Smooth muscle cell (in vitro differentiated cells): ENCODE data around the gene TSPAN3. TPM values are rescaled to one million over a fixed set of nuclear protein-coding genes. Genes with fewer than 3 reads are reported as not detected.

Experiments used
- DNase-seq: peaks from one replicate; lab custom pipeline; 2025; ENCODE audit not compliant: unreplicated experiment; lab: John Stamatoyannopoulos, UW
- H2AFZ ChIP-seq: fragments of 200-600 bp; sonication (generic); 2 replicates; pipeline ENCODE4 v1.6.0; 2016; ENCODE audit warnings: antibody characterized with exemption, low read depth, mild to moderate bottlenecking
- H3F3A ChIP-seq: fragments of 200-600 bp; sonication (generic); 2 replicates; pipeline ENCODE4 v1.6.0; 2017; ENCODE audit warnings: antibody characterized with exemption, low read depth
- H3K27ac ChIP-seq: fragments of 200-600 bp; sonication (generic); 2 replicates; pipeline ENCODE4 v1.5.1; 2016; ENCODE audit warnings: low read depth, mild to moderate bottlenecking
- H3K27me3 ChIP-seq: fragments of 200-600 bp; sonication (generic); 2 replicates; pipeline ENCODE4 v1.6.1; 2016; ENCODE audit warnings: low read depth, mild to moderate bottlenecking
- H3K36me3 ChIP-seq: fragments of 200-600 bp; sonication (generic); 2 replicates; pipeline ENCODE4 v1.5.1; 2016; ENCODE audit warnings: low read depth
- H3K4me1 ChIP-seq: fragments of 200-600 bp; sonication (generic); 2 replicates; pipeline ENCODE4 v1.5.1; 2016; ENCODE audit warnings: low read depth
- H3K4me2 ChIP-seq: fragments of 200-600 bp; sonication (generic); 2 replicates; pipeline ENCODE4 v1.6.0; 2016; ENCODE audit warnings: mild to moderate bottlenecking
- H3K4me3 ChIP-seq: fragments of 200-600 bp; sonication (generic); 2 replicates; pipeline ENCODE4 v1.5.1; 2016; ENCODE audit warnings: mild to moderate bottlenecking
- H3K79me2 ChIP-seq: fragments of 200-600 bp; sonication (generic); 2 replicates; pipeline ENCODE4 v1.6.0; 2016; ENCODE audit warnings: low read depth, mild to moderate bottlenecking
- H3K9ac ChIP-seq: fragments of 200-600 bp; sonication (generic); 2 replicates; pipeline ENCODE4 v1.6.0; 2016; ENCODE audit warnings: low read depth
- H3K9me3 ChIP-seq: fragments of 200-600 bp; sonication (generic); replicated peaks from 2 replicates; pipeline ENCODE4 v1.5.1; 2016; ENCODE audit warnings: low read depth
- H4K20me1 ChIP-seq: fragments of 200-600 bp; sonication (generic); 2 replicates; pipeline ENCODE4 v1.6.0; 2016; ENCODE audit warnings: low read depth
- WGBS: methylation state at CpG from one replicate; pipeline ENCODE4 v1.1.7; 2016; ENCODE audit warnings: low lambda C conversion rate; 5-methylcytosine and 5-hydroxymethylcytosine counted together
- polyA plus RNA-seq: library from polyadenylated mRNA; unstranded; fragments of >200 nt; fragmentation: Nextera tagmentation; extraction: Ambion mirVana; gene quantifications from 2 replicates; pipeline ENCODE4 v1.2.1, GENCODE V29; 2016
- total RNA-seq: library from RNA; depleted of rRNA; stranded (reverse); fragments of >200 nt; gene quantifications from 2 replicates; pipeline ENCODE4 v1.2.3, GENCODE V29; 2014
- TF ChIP-seq, protein P1 (sequence below): fragments of 200-600 bp; sonication (generic); IDR thresholded peaks from 2 replicates; pipeline ENCODE4 v1.5.1; 2017; ENCODE audit warnings: borderline replicate concordance, mild to moderate bottlenecking, antibody characterized with exemption; ENCODE audit not compliant: insufficient read depth, poor library complexity, severe bottlenecking

The TSPAN3 gene
- total and polyA plus RNA-seq, 2 experiments from 2014 or later = 257 to 276 TPM

DNA sequence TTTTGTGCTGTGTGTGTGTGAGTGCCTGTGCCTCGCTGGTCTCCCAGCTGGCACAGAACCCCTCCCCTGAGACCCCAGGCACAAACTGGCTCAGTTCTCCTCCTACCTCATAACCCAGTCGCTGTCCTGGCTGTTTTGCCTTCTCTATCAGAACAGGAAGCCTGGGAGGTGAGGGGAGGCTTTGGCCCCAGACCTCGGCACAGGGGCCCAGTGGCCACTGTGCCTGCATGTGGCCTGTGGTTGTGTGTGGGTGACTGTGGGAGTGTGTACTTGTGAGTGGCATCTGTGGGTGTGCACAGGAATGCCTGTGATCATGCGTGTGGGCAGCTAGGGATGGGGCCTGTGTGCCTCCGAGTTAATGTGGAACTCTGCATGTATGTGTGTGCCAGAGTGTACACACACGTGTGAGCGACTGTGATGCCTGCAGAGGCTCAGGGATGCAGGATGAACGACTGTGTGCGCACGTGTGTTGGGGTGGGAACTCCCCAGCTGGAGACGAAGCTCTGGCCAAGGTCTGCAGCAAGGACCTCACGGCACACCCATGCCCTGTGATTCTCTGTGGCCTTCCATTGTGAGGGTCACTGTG, 43.7 kb downstream of the TSPAN3 start:
- no peak overlapping the region for H3K4me3 ChIP-seq
- no peak overlapping the region for H3K27ac ChIP-seq
- H3K27me3 ChIP-seq = no peaks in the 10 kb centered on the region
- H3K9ac ChIP-seq = no peak overlapping the region
- no peak overlapping the region for H2AFZ ChIP-seq
- H3K4me1 ChIP-seq = no peaks in the 10 kb centered on the region
- H3K79me2 ChIP-seq = no peaks in the 10 kb centered on the region
- H3K9me3 ChIP-seq = no peaks in the 10 kb centered on the region
- 83% methylated on average over 12 of the region's 12 CpGs for WGBS
- no peaks in the 10 kb centered on the region for H3F3A ChIP-seq
- DNase-seq = no peak
- no peak overlapping the region for H3K4me2 ChIP-seq
- H4K20me1 ChIP-seq = no peaks in the 10 kb centered on the region
- TF ChIP-seq, protein P1, sequence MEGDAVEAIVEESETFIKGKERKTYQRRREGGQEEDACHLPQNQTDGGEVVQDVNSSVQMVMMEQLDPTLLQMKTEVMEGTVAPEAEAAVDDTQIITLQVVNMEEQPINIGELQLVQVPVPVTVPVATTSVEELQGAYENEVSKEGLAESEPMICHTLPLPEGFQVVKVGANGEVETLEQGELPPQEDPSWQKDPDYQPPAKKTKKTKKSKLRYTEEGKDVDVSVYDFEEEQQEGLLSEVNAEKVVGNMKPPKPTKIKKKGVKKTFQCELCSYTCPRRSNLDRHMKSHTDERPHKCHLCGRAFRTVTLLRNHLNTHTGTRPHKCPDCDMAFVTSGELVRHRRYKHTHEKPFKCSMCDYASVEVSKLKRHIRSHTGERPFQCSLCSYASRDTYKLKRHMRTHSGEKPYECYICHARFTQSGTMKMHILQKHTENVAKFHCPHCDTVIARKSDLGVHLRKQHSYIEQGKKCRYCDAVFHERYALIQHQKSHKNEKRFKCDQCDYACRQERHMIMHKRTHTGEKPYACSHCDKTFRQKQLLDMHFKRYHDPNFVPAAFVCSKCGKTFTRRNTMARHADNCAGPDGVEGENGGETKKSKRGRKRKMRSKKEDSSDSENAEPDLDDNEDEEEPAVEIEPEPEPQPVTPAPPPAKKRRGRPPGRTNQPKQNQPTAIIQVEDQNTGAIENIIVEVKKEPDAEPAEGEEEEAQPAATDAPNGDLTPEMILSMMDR = no peak
- no peaks in the 10 kb centered on the region for H3K36me3 ChIP-seq

DNA sequence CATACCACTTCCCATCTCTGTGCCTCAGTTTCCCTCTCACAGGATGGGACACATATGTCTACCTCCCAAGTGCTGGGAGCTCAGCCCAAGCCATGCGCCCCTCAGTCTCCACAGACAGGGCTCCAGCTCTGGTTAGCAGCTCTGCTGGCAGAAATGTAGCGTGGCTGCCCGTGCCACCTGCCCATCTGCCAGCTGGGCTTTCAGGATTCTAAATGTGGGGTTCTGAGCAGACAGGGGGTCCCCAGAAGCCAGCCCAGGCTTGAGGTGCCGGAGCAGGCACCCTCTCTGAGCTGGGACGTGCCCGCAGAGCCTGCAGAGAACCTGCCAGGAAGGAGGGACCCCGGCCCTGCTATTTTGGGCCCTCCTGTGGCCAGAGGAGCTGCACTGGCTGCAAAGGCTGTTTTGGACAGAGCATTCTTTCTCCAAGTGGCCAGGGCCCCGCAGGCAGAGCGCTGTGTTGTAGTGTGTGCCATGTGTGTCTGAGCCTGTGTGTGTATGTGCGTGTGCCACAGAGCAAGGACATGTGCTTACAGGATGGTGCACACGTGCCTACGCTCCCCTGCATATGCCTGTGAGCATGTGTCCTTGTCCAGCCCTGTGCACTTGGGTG, 44.3 kb downstream of the TSPAN3 start:
- H3K4me1 ChIP-seq = no peaks in the 10 kb centered on the region
- H3K79me2 ChIP-seq = no peaks in the 10 kb centered on the region
- no peaks in the 10 kb centered on the region for H3K9me3 ChIP-seq
- H3K36me3 ChIP-seq = no peaks in the 10 kb centered on the region
- H2AFZ ChIP-seq = no peak overlapping the region
- no peak overlapping the region for H3K4me2 ChIP-seq
- no peak for DNase-seq
- 93% methylated on average over 12 of the region's 12 CpGs for WGBS
- H3F3A ChIP-seq = no peaks in the 10 kb centered on the region
- no peaks in the 10 kb centered on the region for H4K20me1 ChIP-seq
- H3K27ac ChIP-seq = no peak overlapping the region
- no peak overlapping the region for H3K9ac ChIP-seq
- H3K4me3 ChIP-seq = no peak overlapping the region
- H3K27me3 ChIP-seq = no peaks in the 10 kb centered on the region
- TF ChIP-seq, protein P1 = no peak

DNA sequence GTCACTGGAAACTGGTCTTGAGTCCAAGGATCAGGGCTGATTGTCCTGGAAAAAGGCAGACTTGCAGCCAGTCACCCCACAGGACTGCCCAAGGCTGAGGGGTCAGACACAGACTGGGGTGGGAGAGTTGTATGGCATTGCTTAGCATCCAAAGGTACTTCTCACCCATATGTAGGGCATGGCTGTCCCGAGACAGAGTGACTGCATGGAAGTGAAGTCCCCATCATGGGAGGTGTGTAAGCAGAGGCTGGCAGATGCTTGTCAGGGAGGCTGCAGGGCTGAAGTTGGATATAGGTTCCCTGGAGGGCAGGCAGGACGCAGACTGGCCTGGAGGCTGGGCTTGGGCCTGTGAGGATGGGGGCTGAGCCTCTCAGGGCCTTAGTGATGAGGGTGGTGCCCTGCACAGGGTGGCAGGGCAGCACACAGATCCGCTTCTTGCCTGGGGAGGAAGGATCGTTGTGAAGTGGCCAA, 44.9 kb downstream of the TSPAN3 start:
- Histone ChIP-seq H4K20me1 (no peaks in the 10 kb centered on the region), H3K27me3 (no peaks in the 10 kb centered on the region), H3K36me3 (no peaks in the 10 kb centered on the region), H3K9ac (no peak overlapping the region), H2AFZ (no peak overlapping the region), H3K4me3 (no peak overlapping the region), H3K4me1 (no peaks in the 10 kb centered on the region), H3K27ac (no peak overlapping the region), H3K9me3 (no peaks in the 10 kb centered on the region), H3F3A (no peaks in the 10 kb centered on the region), H3K79me2 (no peaks in the 10 kb centered on the region), H3K4me2 (no peak overlapping the region)
- WGBS = 89% methylated on average over 4 of the region's 4 CpGs
- DNase-seq = no peak
- TF ChIP-seq, protein P1 = no peak
